ENCODE measurements around the gene CCDC142. TPM values are rescaled to one million over a fixed set of nuclear protein-coding genes. Genes with fewer than 3 reads are reported as not detected.
A peak's percentile ranks its signal among the peaks of the same experiment; 100 is the strongest.

Gene CCDC142
- total RNA-seq, 4 donors from 2014 or later, result 9.6 to 27.8 (median 19.2) TPM

- Histone ChIP-seq H3K9me3 (no peaks in the 10 kb centered on the region), H3K27ac (replicated peaks in 1 of 4) (no peak overlapping the region), H3K4me1 (peaks cover 29 to 32% (median 32%) of the 10 kb centered on the region in 4 donors), H3K27me3 (peaks cover 18 to 97% (median 66%) of the 10 kb centered on the region in 4 donors), H3K36me3 (no peaks in the 10 kb centered on the region), H3K4me3 (peak overlapping the region in 2 of 4 donors; percentile 19 to 23)
- TF ChIP-seq POLR2A (IDR thresholded peaks at IDR 0.05; ENCODE audit: low read depth), result no peak
- TF ChIP-seq, protein P1, sequence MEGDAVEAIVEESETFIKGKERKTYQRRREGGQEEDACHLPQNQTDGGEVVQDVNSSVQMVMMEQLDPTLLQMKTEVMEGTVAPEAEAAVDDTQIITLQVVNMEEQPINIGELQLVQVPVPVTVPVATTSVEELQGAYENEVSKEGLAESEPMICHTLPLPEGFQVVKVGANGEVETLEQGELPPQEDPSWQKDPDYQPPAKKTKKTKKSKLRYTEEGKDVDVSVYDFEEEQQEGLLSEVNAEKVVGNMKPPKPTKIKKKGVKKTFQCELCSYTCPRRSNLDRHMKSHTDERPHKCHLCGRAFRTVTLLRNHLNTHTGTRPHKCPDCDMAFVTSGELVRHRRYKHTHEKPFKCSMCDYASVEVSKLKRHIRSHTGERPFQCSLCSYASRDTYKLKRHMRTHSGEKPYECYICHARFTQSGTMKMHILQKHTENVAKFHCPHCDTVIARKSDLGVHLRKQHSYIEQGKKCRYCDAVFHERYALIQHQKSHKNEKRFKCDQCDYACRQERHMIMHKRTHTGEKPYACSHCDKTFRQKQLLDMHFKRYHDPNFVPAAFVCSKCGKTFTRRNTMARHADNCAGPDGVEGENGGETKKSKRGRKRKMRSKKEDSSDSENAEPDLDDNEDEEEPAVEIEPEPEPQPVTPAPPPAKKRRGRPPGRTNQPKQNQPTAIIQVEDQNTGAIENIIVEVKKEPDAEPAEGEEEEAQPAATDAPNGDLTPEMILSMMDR (IDR thresholded peaks at IDR 0.05), result no peak
- peak in 1 of 2 donors; percentile 66 for TF ChIP-seq POLR2AphosphoS5 (IDR thresholded peaks at IDR 0.05)
- intact Hi-C loops (cut with DNase I), result no loop called here
- no peak for DNase-seq (ENCODE audit: extremely low spot score)
- WGBS, result 5% methylated on average over 21 of the region's 52 CpGs
Measured at GRCh38 chr2:74513605-74514367, 31.0 kb upstream of the CCDC142 start.

DNA sequence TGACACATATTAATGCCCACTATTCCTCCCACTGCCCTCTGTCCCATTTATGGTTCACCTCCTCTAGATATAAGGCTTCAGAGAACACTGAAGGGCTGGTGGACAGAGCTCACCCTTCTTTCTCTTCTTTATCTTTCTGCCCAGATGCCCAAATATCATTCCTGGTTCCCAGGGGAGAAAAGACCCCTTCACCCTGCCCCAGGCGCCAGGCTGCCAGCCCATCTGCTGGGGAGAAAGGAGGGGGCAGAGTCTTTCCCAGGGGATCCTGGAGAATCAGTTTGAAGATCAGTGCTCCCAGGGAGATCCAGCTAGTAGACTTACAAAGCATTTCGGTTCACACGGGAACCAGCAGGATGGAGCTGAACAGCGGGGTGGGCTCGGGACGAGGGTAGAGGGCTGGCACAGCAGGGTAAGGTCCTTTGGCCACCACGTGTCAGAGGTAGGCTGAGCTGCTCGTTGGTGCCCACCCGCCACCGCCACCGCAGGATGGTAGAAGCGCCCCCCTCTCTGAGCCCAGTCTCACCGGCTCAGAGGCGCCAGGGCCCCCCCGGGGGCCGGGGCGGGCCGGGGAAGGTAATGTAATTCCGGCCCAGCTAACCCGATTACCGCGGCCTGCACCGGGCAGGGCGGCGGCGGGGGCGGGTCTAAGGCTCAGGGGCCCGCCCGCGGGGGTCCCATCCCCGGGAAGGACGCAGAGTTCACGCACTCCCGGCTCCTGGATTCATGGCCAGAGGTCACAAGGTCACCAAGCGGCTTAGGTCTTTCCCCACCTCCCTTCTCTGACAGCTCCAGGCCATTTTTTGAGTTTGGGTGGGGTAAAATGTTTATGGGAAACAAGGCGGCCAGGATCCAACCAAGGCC, 30.2 kb upstream of the CCDC142 start:
- WGBS, result 10% methylated on average over 6 of the region's 36 CpGs
- DNase-seq (ENCODE audit: extremely low spot score), result no peak
- Histone ChIP-seq H3K27me3 (peaks cover 18 to 95% (median 60%) of the 10 kb centered on the region in 4 donors), H3K4me3 (no peak overlapping the region), H3K36me3 (no peaks in the 10 kb centered on the region), H3K4me1 (peaks cover 31 to 37% (median 37%) of the 10 kb centered on the region in 4 donors), H3K9me3 (no peaks in the 10 kb centered on the region), H3K27ac (replicated peaks in 1 of 4) (no peak overlapping the region)
- TF ChIP-seq, protein P1 (IDR thresholded peaks at IDR 0.05), result no peak
- no peak for TF ChIP-seq POLR2AphosphoS5 (IDR thresholded peaks at IDR 0.05)
- no peak for TF ChIP-seq POLR2A (IDR thresholded peaks at IDR 0.05; ENCODE audit: low read depth)
- TF ChIP-seq EP300 (IDR thresholded peaks at IDR 0.05), result no peak
- intact Hi-C loops (cut with DNase I), result no loop called here

DNA sequence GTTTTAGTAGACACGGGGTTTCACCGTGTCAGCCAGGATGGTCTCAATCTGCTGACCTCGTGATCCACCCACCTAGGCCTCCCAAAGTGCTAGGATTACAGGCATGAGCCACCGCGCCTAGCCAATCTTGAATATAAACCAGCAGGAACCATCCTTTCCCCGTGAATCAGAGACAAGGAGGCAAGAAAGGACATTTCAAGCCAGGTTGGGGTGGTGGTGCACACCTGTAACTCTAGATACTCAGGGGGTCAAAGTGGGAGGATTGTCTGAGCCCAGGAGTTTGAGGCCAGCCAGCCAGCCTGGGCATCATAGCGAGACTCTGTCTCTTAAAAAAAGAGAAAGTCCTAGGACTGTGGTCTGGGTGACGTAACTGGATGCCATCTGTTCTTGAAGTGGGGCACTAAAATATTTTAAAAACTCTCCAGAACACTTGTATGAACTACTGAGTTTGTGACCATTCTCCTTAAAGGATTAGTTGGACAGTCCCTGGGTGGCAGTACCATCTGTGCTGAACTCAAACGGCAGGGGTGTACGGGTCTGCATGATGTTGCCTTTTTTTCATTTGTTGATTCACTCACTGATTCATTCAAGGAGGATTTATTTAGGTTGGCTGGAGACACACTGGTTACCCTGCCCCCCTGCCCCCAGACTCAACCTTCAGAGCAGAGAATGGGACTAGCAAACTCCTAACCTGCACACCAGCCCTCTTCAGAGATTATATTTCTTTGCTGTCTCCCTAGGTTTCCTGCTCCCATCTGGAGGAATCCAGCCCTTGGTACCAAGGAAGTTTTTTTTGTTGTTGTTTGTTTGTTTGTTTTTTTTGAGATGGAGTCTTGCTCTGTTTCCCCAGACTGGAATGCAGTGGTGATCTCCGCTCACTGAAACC, 28.5 kb upstream of the CCDC142 start:
- Histone ChIP-seq H3K36me3 (peaks cover 0 to under 1% (median under 1%) of the 10 kb centered on the region in 4 donors), H3K9me3 (no peaks in the 10 kb centered on the region), H3K4me1 (peaks cover 34 to 45% (median 44%) of the 10 kb centered on the region in 4 donors), H3K4me3 (no peak overlapping the region), H3K27me3 (peaks cover 18 to 78% (median 53%) of the 10 kb centered on the region in 4 donors), H3K27ac (replicated peaks in 1 of 4) (no peak overlapping the region)
- 47% methylated on average over 11 of the region's 11 CpGs for WGBS
- intact Hi-C loops (cut with DNase I), result no loop called here
- no peak for DNase-seq (ENCODE audit: extremely low spot score)
- no peak for TF ChIP-seq EP300 (IDR thresholded peaks at IDR 0.05)
- TF ChIP-seq POLR2A (IDR thresholded peaks at IDR 0.05; ENCODE audit: low read depth), result no peak
- TF ChIP-seq POLR2AphosphoS5 (IDR thresholded peaks at IDR 0.05), result no peak
- TF ChIP-seq, protein P1 (IDR thresholded peaks at IDR 0.05), result no peak

- Histone ChIP-seq H3K4me1 (peaks cover 33 to 45% (median 44%) of the 10 kb centered on the region in 4 donors), H3K27me3 (peaks cover 18 to 78% (median 42%) of the 10 kb centered on the region in 4 donors), H3K27ac (replicated peaks in 1 of 4) (no peak overlapping the region), H3K9me3 (no peaks in the 10 kb centered on the region), H3K4me3 (no peak overlapping the region), H3K36me3 (peaks cover 0 to 11% (median 9%) of the 10 kb centered on the region in 4 donors)
- 79% methylated on average over 4 of the region's 4 CpGs for WGBS
- TF ChIP-seq POLR2AphosphoS5 (IDR thresholded peaks at IDR 0.05), result no peak
- no peak for TF ChIP-seq EP300 (IDR thresholded peaks at IDR 0.05)
- no peak for TF ChIP-seq POLR2A (IDR thresholded peaks at IDR 0.05; ENCODE audit: low read depth)
- TF ChIP-seq, protein P1 (IDR thresholded peaks at IDR 0.05), result no peak
- intact Hi-C loops (cut with DNase I), result no loop called here
- DNase-seq (ENCODE audit: extremely low spot score), result no peak
Measured at GRCh38 chr2:74510272-74510671, 27.5 kb upstream of the CCDC142 start.
